K562 (cell line): ENCODE measurements around the gene WNT7A.

Source experiments
- FOXM1 ChIP-seq, 2 experiments: fragments of 450-650 bp in 1 of 2; sonication (generic) in 1 of 2; formaldehyde crosslinking in 1 of 2; IDR thresholded peaks; 2 replicates each; pipeline versions ENCODE4 v1.6.1 to v1.9.0; 2017 to 2022; ENCODE audit warnings: low read depth in 2 of 2, mild to moderate bottlenecking in 2 of 2, missing genetic modification reagents in 1 of 2, moderate library complexity in 1 of 2
- GMEB1 ChIP-seq: fragments of 250-450 bp; sonication (Bioruptor Pico); IDR thresholded peaks from 2 replicates; pipeline ENCODE4 v1.4.0; 2020; ENCODE audit warnings: mild to moderate bottlenecking
- GTF2E2 ChIP-seq: fragments of 200-800 bp; sonication (Bioruptor generic); IDR thresholded peaks from 2 replicates; pipeline ENCODE4 v1.6.1; 2016; ENCODE audit warnings: missing genetic modification characterization, missing compliant biosample characterization
- GTF2F1 ChIP-seq: IDR thresholded peaks from 2 replicates; pipeline ENCODE4 v1.6.1; 2011; ENCODE audit warnings: low read depth, low read length, improper control_type of control experiment
- HNRNPUL1 ChIP-seq: fragments of 200-400 bp; formaldehyde crosslinking; IDR thresholded peaks from 2 replicates; pipeline ENCODE4 v1.6.1; 2017; ENCODE audit warnings: low read length
- MYC ChIP-seq, 2 experiments: fragments of 250-450 bp in 1 of 2; sonication (Bioruptor Pico) in 1 of 2; IDR thresholded peaks; 2 replicates each; pipeline versions ENCODE4 v1.5.1 to v1.6.1; 2012 to 2021; ENCODE audit warnings: low read depth in 2 of 2, borderline replicate concordance in 1 of 2, improper control_type of control experiment in 1 of 2, low read length in 1 of 2, mild to moderate bottlenecking in 1 of 2, moderate library complexity in 1 of 2
- NFATC3 ChIP-seq: fragments of 450-650 bp; IDR thresholded peaks from 2 replicates; pipeline ENCODE4 v1.6.1; 2017; ENCODE audit warnings: mild to moderate bottlenecking
- POLR2AphosphoS2 ChIP-seq: IDR thresholded peaks from 2 replicates; pipeline ENCODE4 v1.6.1; 2012; ENCODE audit warnings: low read length, improper control_type of control experiment
- SMC3 ChIP-seq: conservative IDR thresholded peaks from 2 replicates; pipeline ENCODE4 v1.6.1; 2011; ENCODE audit warnings: low read depth, low read length, improper control_type of control experiment; ENCODE audit not compliant: insufficient read depth
- SRSF7 ChIP-seq: fragments of 200-400 bp; formaldehyde crosslinking; optimal IDR thresholded peaks from 2 replicates; pipeline ENCODE3; 2017; ENCODE audit warnings: mild to moderate bottlenecking, low read depth, low read length
- ZNF140 ChIP-seq: fragments of 250-450 bp; sonication (Bioruptor Pico); IDR thresholded peaks from 2 replicates; pipeline ENCODE4 v1.8.0; 2021; ENCODE audit warnings: moderate library complexity, mild to moderate bottlenecking, inconsistent platforms
- TF ChIP-seq, protein P1 (sequence below), 2 experiments: IDR thresholded peaks; 2 replicates each; pipeline ENCODE4 v1.6.1; 2011; ENCODE audit warnings: borderline replicate concordance in 1 of 2, control low read depth in 1 of 2, low read depth in 1 of 2, low read length in 1 of 2, mild to moderate bottlenecking in 1 of 2, mixed read lengths in 1 of 2, moderate library complexity in 1 of 2; ENCODE audit not compliant: insufficient read depth in 1 of 2, insufficient read length in 1 of 2, poor library complexity in 1 of 2, severe bottlenecking in 1 of 2; ENCODE audit errors: extremely low read depth in 1 of 2
- TF ChIP-seq, protein P2 (sequence below): IDR thresholded peaks from 3 replicates; pipeline ENCODE4 v1.6.1; 2011; ENCODE audit warnings: borderline replicate concordance, mild to moderate bottlenecking; ENCODE audit not compliant: insufficient read length, insufficient read depth
- TF ChIP-seq, protein P3 (sequence below): fragments of 450-650 bp; IDR thresholded peaks from 2 replicates; pipeline ENCODE4 v1.6.1; 2016; ENCODE audit warnings: missing biosample characterization, missing genetic modification characterization

GRCh38 chr3:13827699-13828098 is 52.2 kb downstream of the WNT7A start:
- TF ChIP-seq, protein P1, sequence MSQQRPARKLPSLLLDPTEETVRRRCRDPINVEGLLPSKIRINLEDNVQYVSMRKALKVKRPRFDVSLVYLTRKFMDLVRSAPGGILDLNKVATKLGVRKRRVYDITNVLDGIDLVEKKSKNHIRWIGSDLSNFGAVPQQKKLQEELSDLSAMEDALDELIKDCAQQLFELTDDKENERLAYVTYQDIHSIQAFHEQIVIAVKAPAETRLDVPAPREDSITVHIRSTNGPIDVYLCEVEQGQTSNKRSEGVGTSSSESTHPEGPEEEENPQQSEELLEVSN (IDR thresholded peaks at IDR 0.05; ENCODE audit: borderline replicate concordance in 1 of 2, extremely low read depth in 1 of 2, insufficient read depth in 1 of 2, insufficient read length in 1 of 2, low read depth in 1 of 2, low read length in 1 of 2, poor library complexity in 1 of 2, severe bottlenecking in 1 of 2): no peak
- TF ChIP-seq HNRNPUL1 (no peak), POLR2AphosphoS2 (no peak), MYC (IDR thresholded peaks at IDR 0.05; ENCODE audit: low read depth, low read length) (no peak), MYC (CRISPR knock-in tag; IDR thresholded peaks at IDR 0.05; ENCODE audit: borderline replicate concordance, low read depth) (no peak), SMC3 (no peak), ZNF140 (CRISPR knock-in tag) (no peak), NFATC3 (no peak), GMEB1 (CRISPR knock-in tag) (no peak), FOXM1 (IDR thresholded peaks at IDR 0.05; ENCODE audit: low read depth) (no peak), FOXM1 (CRISPR knock-in tag; IDR thresholded peaks at IDR 0.05; ENCODE audit: low read depth) (no peak), GTF2E2 (tag) (no peak), SRSF7 (no peak), GTF2F1 (no peak)
- TF ChIP-seq, protein P2, sequence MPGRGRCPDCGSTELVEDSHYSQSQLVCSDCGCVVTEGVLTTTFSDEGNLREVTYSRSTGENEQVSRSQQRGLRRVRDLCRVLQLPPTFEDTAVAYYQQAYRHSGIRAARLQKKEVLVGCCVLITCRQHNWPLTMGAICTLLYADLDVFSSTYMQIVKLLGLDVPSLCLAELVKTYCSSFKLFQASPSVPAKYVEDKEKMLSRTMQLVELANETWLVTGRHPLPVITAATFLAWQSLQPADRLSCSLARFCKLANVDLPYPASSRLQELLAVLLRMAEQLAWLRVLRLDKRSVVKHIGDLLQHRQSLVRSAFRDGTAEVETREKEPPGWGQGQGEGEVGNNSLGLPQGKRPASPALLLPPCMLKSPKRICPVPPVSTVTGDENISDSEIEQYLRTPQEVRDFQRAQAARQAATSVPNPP: no peak
- TF ChIP-seq, protein P3, sequence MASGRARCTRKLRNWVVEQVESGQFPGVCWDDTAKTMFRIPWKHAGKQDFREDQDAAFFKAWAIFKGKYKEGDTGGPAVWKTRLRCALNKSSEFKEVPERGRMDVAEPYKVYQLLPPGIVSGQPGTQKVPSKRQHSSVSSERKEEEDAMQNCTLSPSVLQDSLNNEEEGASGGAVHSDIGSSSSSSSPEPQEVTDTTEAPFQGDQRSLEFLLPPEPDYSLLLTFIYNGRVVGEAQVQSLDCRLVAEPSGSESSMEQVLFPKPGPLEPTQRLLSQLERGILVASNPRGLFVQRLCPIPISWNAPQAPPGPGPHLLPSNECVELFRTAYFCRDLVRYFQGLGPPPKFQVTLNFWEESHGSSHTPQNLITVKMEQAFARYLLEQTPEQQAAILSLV (tag): no peak
